Cardiac muscle cell (in vitro differentiated cells and primary cell): Measurements from ENCODE around the gene RETREG1. TPM values are rescaled to one million over a fixed set of nuclear protein-coding genes. Genes with fewer than 3 reads are reported as not detected.

Experiments used
- DNase-seq, 2 donors: peaks; one replicate each; pipeline versions ENCODE4 v3.0.0 to v3.0.0-alpha.2; 2010 to 2017; ENCODE audit warnings: low read depth in 1 of 2, low spot score in 1 of 2
- H3K27ac ChIP-seq: fragments of 200-600 bp; sonication (generic); 2 replicates; pipeline ENCODE4 v1.5.1; 2016
- H3K27me3 ChIP-seq: fragments of 200-600 bp; sonication (generic); 2 replicates; pipeline ENCODE4 v1.6.0; 2016; ENCODE audit warnings: control low read depth
- H3K36me3 ChIP-seq: fragments of 200-600 bp; sonication (generic); 2 replicates; pipeline ENCODE4 v1.5.1; 2016; ENCODE audit warnings: control low read depth
- H3K4me1 ChIP-seq: fragments of 200-600 bp; sonication (generic); 2 replicates; pipeline ENCODE4 v1.8.1; 2017; ENCODE audit warnings: low read depth, mild to moderate bottlenecking, mixed run types
- H3K4me3 ChIP-seq: fragments of 200-600 bp; sonication (generic); 2 replicates; pipeline ENCODE4 v1.5.1; 2016; ENCODE audit warnings: mild to moderate bottlenecking
- H3K9me3 ChIP-seq: fragments of 200-600 bp; sonication (generic); 2 replicates; pipeline ENCODE4 v1.5.1; 2017; ENCODE audit warnings: low read depth, mild to moderate bottlenecking, control low read depth
- polyA plus RNA-seq: library from polyadenylated mRNA; unstranded; fragments of >200 nt; fragmentation: Nextera tagmentation; extraction: Ambion mirVana; gene quantifications from 2 replicates; pipeline ENCODE4 v1.2.1, GENCODE V29; 2016
- total RNA-seq: library from RNA; depleted of rRNA; stranded (reverse); fragments of >200 nt; gene quantifications from 2 replicates; pipeline ENCODE4 v1.2.3, GENCODE V29; 2016
- TF ChIP-seq, protein P1 (sequence below): IDR thresholded peaks from 2 replicates; pipeline ENCODE4 v1.5.1; 2012; ENCODE audit warnings: low read depth, mild to moderate bottlenecking, low read length

Gene RETREG1
- total and polyA plus RNA-seq, 2 experiments from 2014 or later, result 14.0 to 39.2 TPM

DNA sequence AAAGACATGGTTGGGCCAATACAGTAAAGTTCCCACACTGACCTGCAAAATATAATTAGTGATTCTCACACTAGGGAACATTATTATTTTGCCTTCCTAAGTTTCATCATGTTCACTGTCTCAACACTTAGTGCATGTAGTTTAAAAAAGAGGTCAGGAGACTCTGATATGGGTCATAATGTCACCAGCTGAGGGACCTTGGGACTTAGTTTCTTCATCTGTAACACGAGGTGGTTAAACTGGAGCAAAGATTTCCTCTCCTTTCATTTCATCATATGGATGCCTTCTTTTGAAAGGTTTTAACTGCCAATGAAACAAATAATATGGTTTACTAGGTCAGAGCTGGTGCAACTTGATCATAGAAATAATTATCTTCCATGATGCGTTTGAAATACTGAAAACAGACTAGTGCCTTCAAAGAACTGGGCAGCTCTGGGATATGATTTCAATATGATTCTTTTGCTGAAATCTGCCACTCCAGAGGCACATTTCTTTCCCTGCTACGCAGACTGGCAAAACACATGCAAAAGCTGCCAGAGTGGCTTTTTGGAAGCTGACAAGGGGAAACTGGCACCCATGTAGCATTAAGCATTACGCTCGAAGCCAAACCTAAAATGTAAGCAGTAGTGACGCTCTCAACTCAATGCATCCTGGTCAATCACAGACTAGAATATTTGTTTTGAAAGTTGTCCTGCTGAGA is 20.8 kb downstream of the RETREG1 start:
- Histone ChIP-seq H3K4me1 (peaks cover 16% of the 10 kb centered on the region), H3K27me3 (no peaks in the 10 kb centered on the region), H3K4me3 (no peak overlapping the region), H3K27ac (no peak overlapping the region), H3K36me3 (no peaks in the 10 kb centered on the region), H3K9me3 (no peaks in the 10 kb centered on the region)
- TF ChIP-seq, protein P1, sequence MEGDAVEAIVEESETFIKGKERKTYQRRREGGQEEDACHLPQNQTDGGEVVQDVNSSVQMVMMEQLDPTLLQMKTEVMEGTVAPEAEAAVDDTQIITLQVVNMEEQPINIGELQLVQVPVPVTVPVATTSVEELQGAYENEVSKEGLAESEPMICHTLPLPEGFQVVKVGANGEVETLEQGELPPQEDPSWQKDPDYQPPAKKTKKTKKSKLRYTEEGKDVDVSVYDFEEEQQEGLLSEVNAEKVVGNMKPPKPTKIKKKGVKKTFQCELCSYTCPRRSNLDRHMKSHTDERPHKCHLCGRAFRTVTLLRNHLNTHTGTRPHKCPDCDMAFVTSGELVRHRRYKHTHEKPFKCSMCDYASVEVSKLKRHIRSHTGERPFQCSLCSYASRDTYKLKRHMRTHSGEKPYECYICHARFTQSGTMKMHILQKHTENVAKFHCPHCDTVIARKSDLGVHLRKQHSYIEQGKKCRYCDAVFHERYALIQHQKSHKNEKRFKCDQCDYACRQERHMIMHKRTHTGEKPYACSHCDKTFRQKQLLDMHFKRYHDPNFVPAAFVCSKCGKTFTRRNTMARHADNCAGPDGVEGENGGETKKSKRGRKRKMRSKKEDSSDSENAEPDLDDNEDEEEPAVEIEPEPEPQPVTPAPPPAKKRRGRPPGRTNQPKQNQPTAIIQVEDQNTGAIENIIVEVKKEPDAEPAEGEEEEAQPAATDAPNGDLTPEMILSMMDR, result no peak
- DNase-seq, result no peak

DNA sequence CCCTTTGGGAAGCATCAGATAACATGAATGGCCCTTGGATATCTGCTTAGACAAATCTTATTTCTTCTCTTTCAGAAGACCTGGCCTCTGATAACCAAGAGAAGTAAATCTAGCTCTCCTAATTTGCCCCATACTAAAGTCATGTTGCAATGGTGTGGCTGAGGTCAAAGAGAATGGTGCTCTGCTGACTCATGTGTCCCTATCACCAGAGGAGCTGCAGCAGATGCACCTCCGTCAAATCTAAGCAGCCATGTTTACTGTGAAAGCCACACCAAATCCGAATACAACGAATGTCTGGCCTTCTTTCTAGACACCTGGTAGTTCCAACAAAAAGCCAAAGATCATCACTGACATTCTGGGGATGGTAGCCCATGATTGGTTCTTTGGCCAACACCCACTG is 23.2 kb downstream of the RETREG1 start:
- Histone ChIP-seq H3K4me1 (peaks cover 11% of the 10 kb centered on the region), H3K4me3 (no peak overlapping the region), H3K27ac (no peak overlapping the region), H3K36me3 (no peaks in the 10 kb centered on the region), H3K9me3 (no peaks in the 10 kb centered on the region), H3K27me3 (no peaks in the 10 kb centered on the region)
- TF ChIP-seq, protein P1, result no peak
- DNase-seq, result no peak

GRCh38 chr5:16593013-16593412 is 23.8 kb downstream of the RETREG1 start:
- no peaks in the 10 kb centered on the region for H3K36me3 ChIP-seq
- no peak for DNase-seq
- no peaks in the 10 kb centered on the region for H3K27me3 ChIP-seq
- no peaks in the 10 kb centered on the region for H3K9me3 ChIP-seq
- H3K27ac ChIP-seq, result no peak overlapping the region
- H3K4me1 ChIP-seq, result peaks cover 14% of the 10 kb centered on the region
- TF ChIP-seq, protein P1, result no peak
- no peak overlapping the region for H3K4me3 ChIP-seq

- H3K36me3 ChIP-seq, result no peaks in the 10 kb centered on the region
- H3K4me1 ChIP-seq, result peaks cover 14% of the 10 kb centered on the region
- H3K27me3 ChIP-seq, result no peaks in the 10 kb centered on the region
- TF ChIP-seq, protein P1, result no peak
- no peaks in the 10 kb centered on the region for H3K9me3 ChIP-seq
- H3K27ac ChIP-seq, result no peak overlapping the region
- no peak for DNase-seq
- H3K4me3 ChIP-seq, result no peak overlapping the region
These were observed 24.5 kb downstream of the RETREG1 start for GRCh38 chr5:16592255-16592654.

DNA sequence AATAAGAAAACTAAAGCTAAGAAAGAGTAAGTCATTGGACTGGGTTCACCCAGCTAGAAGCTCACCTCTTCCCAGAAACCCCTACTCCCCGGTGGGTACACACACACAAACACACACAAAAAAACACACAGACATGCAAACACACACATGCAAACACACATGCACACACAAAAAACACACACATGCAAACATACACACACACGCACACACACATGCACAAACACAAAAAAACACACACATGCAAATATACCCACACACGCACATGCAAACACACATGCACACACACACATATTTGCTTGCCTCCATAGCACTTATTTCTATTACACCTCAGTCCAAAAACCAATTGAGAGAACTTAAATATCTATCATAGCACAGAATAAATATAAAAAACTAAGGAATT is 26.1 kb downstream of the RETREG1 start:
- TF ChIP-seq, protein P1, result no peak
- no peaks in the 10 kb centered on the region for H3K9me3 ChIP-seq
- H3K4me1 ChIP-seq, result peaks cover 14% of the 10 kb centered on the region
- no peaks in the 10 kb centered on the region for H3K27me3 ChIP-seq
- H3K36me3 ChIP-seq, result no peaks in the 10 kb centered on the region
- H3K4me3 ChIP-seq, result no peak overlapping the region
- no peak for DNase-seq
- no peak overlapping the region for H3K27ac ChIP-seq
